A549 treated with Mapracorat at 1 μM for 4 hours (cell line): Measurements from ENCODE around the gene SPAG17. TPM values are rescaled to one million over a fixed set of nuclear protein-coding genes. Genes with fewer than 3 reads are reported as not detected.

Experiments
- total RNA-seq: library from RNA; stranded (reverse); fragments of 200-300 nt; extraction: Qiagen RNA extraction; gene quantifications from 5 replicates; pipeline ENCODE4 v1.2.3, GENCODE V29; 2022

SPAG17 gene
- total RNA-seq: not detected in 5 replicates

GRCh38 chr1:118185084-118185832 lies at the start of gene SPAG17:
Gene SPAG17, minus strand, starts transcription at chr1:118185228. Its CDS starts 71 bp downstream, at chr1:118185157.

GRCh38 chr1:117929343-117930172 lies 255.5 kb downstream of the SPAG17 start, which contains the start of the genes GDAP2 and WDR3:
Gene GDAP2, minus strand, starts transcription at chr1:117929621. Its CDS starts 9,264 bp downstream, at chr1:117920357.
Gene WDR3, plus strand, starts transcription at chr1:117929739. Its CDS starts 3,581 bp downstream, at chr1:117933320.

